Measurements from ENCODE around the gene INTS1. TPM values are rescaled to one million over a fixed set of nuclear protein-coding genes. Genes with fewer than 3 reads are reported as not detected.

The INTS1 gene
- total RNA-seq, 1 donor from 2014 or later: 91.0 TPM

DNA sequence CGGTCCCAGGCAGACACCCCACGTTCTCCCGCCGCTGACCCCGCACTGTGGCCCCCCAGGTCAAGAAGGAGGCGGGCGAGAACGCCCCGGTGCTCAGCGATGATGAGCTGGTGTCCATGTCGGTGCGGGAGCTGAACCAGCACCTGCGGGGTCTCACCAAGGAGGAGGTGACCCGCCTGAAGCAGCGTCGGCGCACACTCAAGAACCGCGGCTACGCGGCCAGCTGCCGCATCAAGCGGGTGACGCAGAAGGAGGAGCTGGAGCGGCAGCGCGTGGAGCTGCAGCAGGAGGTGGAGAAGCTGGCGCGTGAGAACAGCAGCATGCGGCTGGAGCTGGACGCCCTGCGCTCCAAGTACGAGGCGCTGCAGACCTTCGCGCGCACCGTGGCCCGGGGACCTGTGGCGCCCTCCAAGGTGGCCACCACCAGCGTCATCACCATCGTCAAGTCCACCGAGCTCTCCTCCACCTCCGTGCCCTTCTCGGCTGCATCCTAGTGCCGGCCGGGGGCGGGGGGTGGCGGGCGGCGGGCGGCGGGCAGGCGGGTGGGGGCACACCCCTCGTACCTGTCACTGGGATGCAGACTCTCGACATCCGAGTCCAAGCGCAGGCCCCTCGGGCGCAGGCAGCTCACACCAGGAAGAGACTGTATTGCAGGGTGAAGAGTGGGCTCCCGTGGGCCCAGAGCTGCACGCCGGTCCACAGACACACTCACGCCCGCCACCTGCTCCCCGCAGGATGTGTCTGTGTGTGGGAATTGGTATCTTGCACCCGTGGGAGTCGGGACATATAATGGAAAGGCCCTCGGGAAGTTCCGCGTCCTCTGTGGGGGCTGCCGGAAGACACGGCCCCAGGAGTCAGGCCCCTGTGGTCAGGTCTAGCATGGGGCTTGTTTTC is 35.9 kb upstream of the INTS1 start:
- intact Hi-C loops (cut with micrococcal nuclease): no loop called here
- Mint-ChIP-seq H3K4me3 (ENCODE audit: low read depth) (no peak overlapping the region), H3K4me1 (ENCODE audit: low read depth) (peaks cover 2% of the 10 kb centered on the region)

DNA sequence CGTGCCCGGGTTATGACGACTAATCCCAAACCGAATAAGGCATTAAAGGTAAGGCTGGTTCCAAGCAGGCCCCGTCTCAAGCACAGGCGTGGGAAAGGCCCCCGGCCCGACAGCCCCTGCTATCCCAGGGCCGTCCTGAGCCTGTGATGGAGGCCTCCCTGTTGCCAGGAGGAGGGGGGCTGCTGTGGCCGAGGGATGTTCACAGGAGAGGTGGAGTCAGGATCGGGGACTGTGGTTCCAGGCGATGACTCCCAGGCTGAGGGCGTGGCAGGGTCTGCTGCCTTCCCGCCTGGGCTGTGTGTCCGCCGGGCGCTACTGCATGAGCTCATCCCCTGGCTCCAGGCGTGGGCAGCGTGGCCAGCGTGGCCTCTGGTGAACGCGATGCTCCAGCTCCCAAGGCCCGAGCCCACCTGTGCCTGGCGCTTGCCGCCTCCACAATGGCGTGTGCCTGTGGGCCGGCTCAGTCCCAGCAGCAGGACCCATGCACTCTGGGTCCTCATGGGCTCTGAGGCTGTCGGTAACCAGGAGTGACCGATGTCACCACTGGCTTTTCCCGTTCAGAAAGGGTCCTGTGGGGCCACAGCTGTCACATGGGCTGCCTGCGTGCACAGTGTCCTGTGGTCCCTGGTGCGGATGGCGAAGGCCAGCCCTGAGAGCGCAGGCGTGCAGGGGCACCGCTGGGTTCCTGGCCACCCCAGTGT is 35.1 kb upstream of the INTS1 start:
- Mint-ChIP-seq H3K36me3 (ENCODE audit: low read depth) (peaks cover 14% of the 10 kb centered on the region), H3K9me3 (no peaks in the 10 kb centered on the region), H3K27me3 (ENCODE audit: low read depth) (no peaks in the 10 kb centered on the region), H3K4me1 (ENCODE audit: low read depth) (peaks cover 2% of the 10 kb centered on the region), H3K4me3 (ENCODE audit: low read depth) (no peak overlapping the region), H3K27ac (no peak overlapping the region)
- intact Hi-C loops (cut with micrococcal nuclease): no loop called here
- no peak for DNase-seq (ENCODE audit: low spot score)

More for the DNA sequence above, 35.9 kb upstream of the INTS1 start:
- Mint-ChIP-seq H3K27ac (no peak overlapping the region), H3K27me3 (ENCODE audit: low read depth) (no peaks in the 10 kb centered on the region), H3K36me3 (ENCODE audit: low read depth) (peaks cover 14% of the 10 kb centered on the region), H3K9me3 (no peaks in the 10 kb centered on the region)
- DNase-seq (ENCODE audit: low spot score): no peak

DNA sequence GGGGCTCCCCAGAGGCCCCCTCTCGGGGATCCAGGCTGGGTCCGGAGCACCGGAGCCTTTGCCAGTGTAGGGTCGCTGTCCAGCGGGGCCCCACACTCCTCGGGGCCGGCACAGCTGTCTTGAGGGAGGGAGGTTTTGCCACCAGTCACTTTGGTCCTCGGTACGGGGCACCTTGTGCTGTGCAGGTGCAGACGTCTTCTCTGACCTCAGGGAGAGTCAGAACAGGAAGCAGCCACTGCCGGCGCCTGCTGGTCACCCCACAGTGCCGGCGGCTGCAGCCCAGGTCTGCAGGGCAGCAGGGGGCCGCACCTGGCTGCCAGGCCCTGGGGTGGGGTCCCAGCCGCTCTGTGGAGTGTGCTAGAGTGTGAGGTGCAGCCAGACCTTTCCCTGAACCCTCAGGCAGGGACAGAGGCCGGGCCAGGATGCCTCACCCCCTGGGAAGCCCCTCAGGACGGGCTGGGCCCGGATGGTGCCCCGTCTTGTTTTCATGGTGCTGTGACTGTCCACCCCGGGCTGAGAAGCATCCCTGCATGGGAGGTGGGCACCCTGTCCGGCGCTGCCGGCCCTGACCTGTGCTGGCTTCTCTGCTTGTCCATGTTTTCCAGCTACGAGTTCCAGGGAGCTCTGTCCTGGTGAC is 34.5 kb upstream of the INTS1 start:
- Mint-ChIP-seq H3K27ac (no peak overlapping the region), H3K9me3 (no peaks in the 10 kb centered on the region), H3K4me1 (ENCODE audit: low read depth) (peaks cover 4% of the 10 kb centered on the region), H3K36me3 (ENCODE audit: low read depth) (peaks cover 14% of the 10 kb centered on the region), H3K27me3 (ENCODE audit: low read depth) (no peaks in the 10 kb centered on the region), H3K4me3 (ENCODE audit: low read depth) (no peak overlapping the region)
- intact Hi-C loops (cut with micrococcal nuclease): no loop called here
- DNase-seq (ENCODE audit: low spot score): no peak

DNA sequence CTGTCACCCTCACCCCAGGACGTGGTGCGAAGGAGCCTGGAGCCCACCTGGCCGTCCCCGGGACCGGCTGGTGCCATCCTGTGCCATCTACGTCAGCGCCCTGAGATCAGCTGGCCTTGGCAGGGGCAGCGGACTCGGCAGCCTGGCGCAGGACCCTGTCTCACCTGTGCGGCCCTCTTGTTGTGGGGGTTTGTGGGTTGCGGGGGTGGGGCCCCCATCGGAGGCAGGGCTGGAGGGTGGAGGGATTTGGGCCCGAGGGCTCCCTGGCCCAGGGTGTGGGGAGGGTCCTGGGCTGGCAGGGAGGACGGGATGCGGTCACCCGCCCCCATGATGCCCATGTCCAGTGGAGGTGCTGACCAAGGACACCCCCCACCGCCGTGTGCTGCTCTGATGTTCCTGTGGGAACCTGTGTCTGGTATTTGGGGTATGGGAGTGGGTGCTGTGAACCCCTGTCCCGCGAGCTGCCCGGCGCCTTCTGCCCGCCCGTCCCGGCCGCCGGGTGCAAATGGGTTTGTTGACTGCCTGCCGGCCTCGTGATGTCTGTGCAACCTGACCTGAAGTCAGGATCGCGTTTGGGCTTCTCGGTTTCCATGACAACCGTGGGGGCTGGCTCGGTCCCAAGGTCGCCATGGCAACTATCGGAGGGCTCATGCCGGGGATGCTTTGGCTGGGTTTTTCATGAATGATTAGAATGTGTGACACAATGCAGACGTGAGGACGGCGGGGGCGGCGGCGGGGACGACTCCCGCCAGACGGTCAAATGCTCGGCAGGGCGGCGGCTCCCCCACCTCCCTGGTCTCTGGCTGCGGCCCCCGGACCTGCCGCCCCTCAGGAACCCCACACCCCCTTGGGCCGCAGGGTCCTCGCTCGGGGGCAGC is 33.6 kb upstream of the INTS1 start:
- Mint-ChIP-seq H3K9me3 (no peaks in the 10 kb centered on the region), H3K4me3 (ENCODE audit: low read depth) (no peak overlapping the region), H3K27ac (no peak overlapping the region), H3K36me3 (ENCODE audit: low read depth) (peaks cover 14% of the 10 kb centered on the region), H3K27me3 (ENCODE audit: low read depth) (no peaks in the 10 kb centered on the region), H3K4me1 (ENCODE audit: low read depth) (peaks cover 12% of the 10 kb centered on the region)
- intact Hi-C loops (cut with micrococcal nuclease): no loop called here
- DNase-seq (ENCODE audit: low spot score): no peak

DNA sequence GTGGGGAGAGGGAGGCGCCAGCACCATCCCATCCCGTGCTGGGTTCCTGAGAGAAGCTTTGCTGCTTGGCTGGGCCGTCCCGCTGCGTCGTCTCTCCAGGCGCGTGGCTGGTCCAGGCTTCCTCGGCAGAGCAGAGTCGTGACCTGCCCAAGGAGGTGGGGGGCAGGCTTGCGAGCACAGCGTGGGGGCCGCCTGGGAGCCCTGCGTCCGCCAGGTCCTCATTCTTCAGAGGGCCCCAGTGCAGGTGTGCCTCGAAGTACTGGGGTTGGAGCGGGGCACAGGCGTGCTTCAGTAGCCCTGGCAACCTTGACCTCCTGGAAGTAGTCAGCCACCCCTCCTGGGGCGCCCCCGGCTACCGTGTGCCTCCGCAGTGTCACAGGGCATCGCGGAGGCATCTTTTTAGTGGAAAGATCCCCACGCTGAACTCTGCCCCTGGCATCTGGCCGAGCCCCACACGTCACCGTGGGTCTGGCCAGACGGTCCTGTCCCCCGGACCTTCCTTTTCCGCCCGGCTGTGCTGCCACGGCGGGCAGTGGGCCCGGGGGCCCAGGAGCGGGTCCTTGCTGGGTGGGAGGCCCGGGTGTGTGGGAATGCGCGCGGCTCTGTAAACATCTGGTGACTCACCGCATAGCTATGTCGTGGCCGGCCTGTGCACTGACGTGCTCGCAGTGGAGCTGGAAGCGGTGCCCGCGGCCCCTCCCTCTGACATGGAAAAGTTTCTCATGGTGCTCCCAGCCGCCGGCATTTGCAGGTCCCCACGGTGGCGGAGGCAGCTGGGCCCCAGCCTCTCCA is 32.8 kb upstream of the INTS1 start:
- DNase-seq (ENCODE audit: low spot score): no peak
- intact Hi-C loops (cut with micrococcal nuclease): no loop called here
- Mint-ChIP-seq H3K4me1 (ENCODE audit: low read depth) (peaks cover 18% of the 10 kb centered on the region), H3K9me3 (no peaks in the 10 kb centered on the region), H3K4me3 (ENCODE audit: low read depth) (no peak overlapping the region), H3K27ac (no peak overlapping the region), H3K36me3 (ENCODE audit: low read depth) (peaks cover 13% of the 10 kb centered on the region), H3K27me3 (ENCODE audit: low read depth) (no peaks in the 10 kb centered on the region)

DNA sequence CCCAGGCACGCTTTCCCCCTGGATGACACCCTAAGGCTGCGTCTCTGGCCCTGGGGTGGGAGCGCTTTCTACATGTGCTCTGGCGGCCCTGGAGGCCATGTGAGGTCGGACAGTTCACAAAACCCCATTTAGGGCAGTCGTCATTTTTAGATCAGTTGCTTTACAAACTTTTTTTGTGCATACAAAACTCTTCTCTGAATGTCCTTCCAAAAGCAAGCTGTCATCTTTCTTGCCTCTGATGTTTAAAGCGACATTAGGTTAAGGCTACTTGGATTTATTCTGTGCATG is 32.2 kb upstream of the INTS1 start:
- intact Hi-C loops (cut with micrococcal nuclease): no loop called here
- peaks cover 23% of the 10 kb centered on the region for H3K4me1 Mint-ChIP-seq (ENCODE audit: low read depth)
- H3K4me3 Mint-ChIP-seq (ENCODE audit: low read depth): no peak overlapping the region
- H3K9me3 Mint-ChIP-seq: no peaks in the 10 kb centered on the region
- H3K36me3 Mint-ChIP-seq (ENCODE audit: low read depth): peaks cover 11% of the 10 kb centered on the region
- no peaks in the 10 kb centered on the region for H3K27me3 Mint-ChIP-seq (ENCODE audit: low read depth)
- H3K27ac Mint-ChIP-seq: no peak overlapping the region
- DNase-seq (ENCODE audit: low spot score): no peak

DNA sequence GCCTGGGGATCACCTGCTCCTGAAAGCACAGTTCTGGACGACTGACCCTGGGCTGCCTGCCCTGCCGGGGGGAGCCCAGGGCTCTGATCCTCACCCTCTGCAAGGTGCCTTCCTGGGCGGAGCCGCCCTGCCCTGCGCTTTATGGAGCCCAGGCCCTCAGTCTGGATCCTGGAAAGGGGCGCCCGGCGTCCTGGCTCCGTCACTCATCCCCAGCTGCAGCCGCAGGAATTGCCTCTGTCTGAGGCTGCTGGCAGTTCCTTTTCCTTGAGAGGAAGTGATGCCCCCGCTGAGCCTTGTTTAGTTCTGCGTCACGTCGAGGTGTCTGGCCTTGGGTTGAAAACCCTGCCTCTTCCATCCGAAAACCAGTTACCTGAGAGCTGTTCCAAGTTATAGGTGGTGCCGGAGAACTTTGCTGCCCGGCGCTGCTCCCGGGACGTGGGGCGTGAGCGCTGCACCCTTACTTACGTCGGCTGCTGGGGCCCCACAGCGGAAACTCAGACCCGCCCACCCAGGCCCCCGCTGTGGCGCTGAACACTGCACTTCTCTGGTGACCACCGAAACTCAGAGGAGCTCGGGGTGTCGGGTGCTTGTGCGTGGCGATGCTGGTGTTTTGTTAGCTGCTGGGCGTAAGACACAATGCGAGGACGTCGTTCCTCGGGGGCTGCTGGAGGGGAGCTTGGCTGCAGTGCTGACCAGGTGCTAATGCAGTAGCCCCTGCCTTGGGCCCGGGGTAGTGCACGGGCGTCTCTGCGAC is 31.7 kb upstream of the INTS1 start:
- Mint-ChIP-seq H3K36me3 (ENCODE audit: low read depth) (peaks cover 8% of the 10 kb centered on the region), H3K4me3 (ENCODE audit: low read depth) (no peak overlapping the region), H3K27ac (no peak overlapping the region), H3K4me1 (ENCODE audit: low read depth) (peaks cover 23% of the 10 kb centered on the region), H3K27me3 (ENCODE audit: low read depth) (no peaks in the 10 kb centered on the region), H3K9me3 (no peaks in the 10 kb centered on the region)
- intact Hi-C loops (cut with micrococcal nuclease): no loop called here
- DNase-seq (ENCODE audit: low spot score): no peak

DNA sequence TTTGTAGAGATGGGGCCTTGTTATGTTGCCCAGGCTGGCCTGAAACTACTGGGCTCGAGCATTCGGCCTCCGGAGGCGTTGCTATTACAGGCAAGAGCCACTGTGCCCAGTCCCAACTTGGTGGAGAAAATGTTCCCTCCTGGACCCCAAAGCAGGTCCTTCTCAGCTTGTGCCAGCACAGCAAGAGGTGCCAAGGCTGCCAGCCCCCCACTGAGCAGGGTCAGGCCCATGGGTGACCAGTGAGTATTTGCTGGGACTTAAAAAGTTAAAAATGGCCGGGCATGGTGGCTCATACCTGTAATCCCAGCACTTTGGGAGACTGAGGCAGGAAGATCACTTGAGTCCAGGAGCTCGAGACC is 30.9 kb upstream of the INTS1 start:
- intact Hi-C loops (cut with micrococcal nuclease): no loop called here

DNA sequence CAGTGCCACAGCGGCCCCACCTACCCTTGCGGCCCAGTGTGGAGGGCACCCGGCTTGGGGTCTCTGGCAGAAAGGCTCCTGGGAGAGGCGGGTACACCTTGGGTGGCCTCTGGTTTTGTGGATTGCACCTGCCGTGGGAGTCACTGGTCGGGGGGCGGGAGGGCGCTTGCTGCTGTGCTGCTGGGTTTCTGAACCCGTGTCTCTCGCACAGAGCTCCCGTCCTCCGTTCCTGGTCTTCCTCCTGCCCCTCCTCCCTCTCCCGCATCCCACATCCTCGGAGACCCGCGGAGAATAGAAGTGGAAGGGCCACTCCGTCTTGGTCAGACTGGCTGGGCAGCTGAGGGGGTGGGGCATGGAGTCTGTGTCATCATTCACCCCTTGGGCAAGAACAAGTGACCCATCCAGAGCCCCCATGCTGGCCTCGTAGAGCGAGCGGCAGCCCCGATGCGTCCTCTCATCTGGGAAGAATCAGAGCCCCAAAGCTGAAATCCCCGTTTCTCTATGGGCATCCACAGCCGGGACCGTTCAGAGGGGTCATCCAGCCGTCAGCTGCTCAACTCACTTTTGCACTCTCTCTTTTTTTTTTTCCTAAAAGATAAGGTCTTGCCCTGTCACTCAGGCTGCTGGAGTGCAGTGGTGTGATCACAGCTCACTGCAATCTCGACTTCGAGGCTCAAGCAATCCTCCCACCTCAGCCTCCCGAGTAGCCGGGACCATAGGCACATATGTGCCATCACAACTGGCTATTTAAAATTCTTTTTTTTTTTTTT is 30.3 kb upstream of the INTS1 start:
- no peak for DNase-seq (ENCODE audit: low spot score)
- Mint-ChIP-seq H3K4me3 (ENCODE audit: low read depth) (no peak overlapping the region), H3K4me1 (ENCODE audit: low read depth) (peaks cover 23% of the 10 kb centered on the region), H3K36me3 (ENCODE audit: low read depth) (peaks cover 3% of the 10 kb centered on the region), H3K27ac (no peak overlapping the region), H3K27me3 (ENCODE audit: low read depth) (no peaks in the 10 kb centered on the region), H3K9me3 (no peaks in the 10 kb centered on the region)
- intact Hi-C loops (cut with micrococcal nuclease): no loop called here

More for the DNA sequence above, 30.9 kb upstream of the INTS1 start:
- Mint-ChIP-seq H3K27ac (no peak overlapping the region), H3K4me3 (ENCODE audit: low read depth) (no peak overlapping the region), H3K36me3 (ENCODE audit: low read depth) (peaks cover 6% of the 10 kb centered on the region), H3K4me1 (ENCODE audit: low read depth) (peaks cover 23% of the 10 kb centered on the region), H3K9me3 (no peaks in the 10 kb centered on the region), H3K27me3 (ENCODE audit: low read depth) (no peaks in the 10 kb centered on the region)
- DNase-seq (ENCODE audit: low spot score): no peak

DNA sequence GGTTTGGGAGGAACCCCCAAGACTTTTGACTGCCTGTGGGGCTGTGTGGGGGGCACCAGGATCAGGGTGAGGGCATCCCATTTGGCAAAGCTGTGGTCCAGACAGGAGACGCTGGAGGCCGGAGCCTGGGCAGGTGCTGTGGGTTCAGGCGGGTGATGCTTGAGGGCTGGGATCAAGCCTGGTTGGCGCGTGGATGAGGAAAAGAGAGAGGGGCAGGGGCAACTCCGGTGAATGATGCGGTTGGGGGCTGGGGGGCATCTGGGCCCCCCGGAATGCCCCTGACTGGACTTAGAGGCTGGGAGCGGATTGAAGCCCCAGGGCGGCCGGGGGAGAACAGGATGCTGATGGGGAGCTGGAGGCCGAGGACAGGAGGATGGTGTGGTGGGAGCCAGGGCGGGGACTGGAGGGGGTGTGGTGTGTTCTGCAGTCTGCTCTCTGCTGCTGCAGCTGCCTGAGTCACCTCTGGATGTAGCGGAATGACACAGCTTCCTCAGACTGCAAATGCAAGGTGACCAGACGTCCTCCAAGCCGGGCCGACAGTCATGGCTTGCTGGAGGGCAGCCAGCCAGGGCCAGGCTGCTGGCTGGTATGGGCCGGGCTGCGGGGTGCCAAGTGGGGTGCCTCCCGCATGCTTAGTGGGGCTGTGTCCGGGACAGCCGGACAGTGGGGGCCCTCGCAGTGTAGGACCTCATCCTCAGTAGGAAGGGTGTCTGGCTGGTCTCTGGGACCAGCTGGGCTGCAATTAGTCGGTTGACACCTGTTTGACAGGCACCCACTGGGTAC is 29.5 kb upstream of the INTS1 start:
- Mint-ChIP-seq H3K27me3 (ENCODE audit: low read depth) (no peaks in the 10 kb centered on the region), H3K9me3 (no peaks in the 10 kb centered on the region), H3K27ac (peak overlapping the region; percentile 87), H3K4me1 (ENCODE audit: low read depth) (peaks cover 23% of the 10 kb centered on the region), H3K36me3 (ENCODE audit: low read depth) (peaks cover 3% of the 10 kb centered on the region), H3K4me3 (ENCODE audit: low read depth) (peak overlapping the region; percentile 88)
- intact Hi-C loops (cut with micrococcal nuclease): loop anchor here (1.0 to 2.0 kb wide), 2 partner anchors 29 to 35 kb away; partner anchors contain the start of gene INTS1
- no peak for DNase-seq (ENCODE audit: low spot score)
